HepG2 (cell line): ENCODE results near the gene MYO5B. TPM values are rescaled to one million over a fixed set of nuclear protein-coding genes. Genes with fewer than 3 reads are reported as not detected.
A peak's percentile ranks its signal among the peaks of the same experiment; 100 is the strongest.

Source experiments
- AGO2 ChIP-seq: fragments of 200-400 bp; formaldehyde crosslinking; optimal IDR thresholded peaks from 2 replicates; pipeline ENCODE3; 2017; ENCODE audit warnings: mild to moderate bottlenecking, low read depth, low read length, moderate library complexity
- AKAP8 ChIP-seq: sonication (generic); formaldehyde crosslinking; IDR thresholded peaks from 2 replicates; pipeline ENCODE4 v1.5.1; 2020; ENCODE audit warnings: mild to moderate bottlenecking, missing genetic modification reagents
- ARNT ChIP-seq: fragments of 450-650 bp; IDR thresholded peaks from 2 replicates; pipeline ENCODE4 v1.6.1; 2017
- ESRRA ChIP-seq: sonication (generic); formaldehyde crosslinking; IDR thresholded peaks from 2 replicates; pipeline ENCODE4 v1.5.1; 2020; ENCODE audit warnings: mild to moderate bottlenecking, low read depth, missing genetic modification reagents
- FOXP4 ChIP-seq: sonication (generic); formaldehyde crosslinking; IDR thresholded peaks from 2 replicates; pipeline ENCODE4 v1.4.0; 2020; ENCODE audit warnings: missing genetic modification reagents
- GATAD1 ChIP-seq: IDR thresholded peaks from 2 replicates; pipeline ENCODE4 v1.6.1; 2016; ENCODE audit warnings: missing genetic modification reagents, missing compliant biosample characterization
- HIC2 ChIP-seq: sonication (generic); formaldehyde crosslinking; IDR thresholded peaks from 2 replicates; pipeline ENCODE4 v1.9.0; 2022; ENCODE audit warnings: low read depth, missing genetic modification reagents
- JDP2 ChIP-seq: sonication (generic); formaldehyde crosslinking; IDR thresholded peaks from 2 replicates; pipeline ENCODE4 v1.8.1; 2022; ENCODE audit warnings: missing genetic modification reagents, borderline replicate concordance
- MAFF ChIP-seq: IDR thresholded peaks from 2 replicates; pipeline ENCODE4 v1.6.1; 2011; ENCODE audit warnings: low read depth, low read length, improper control_type of control experiment
- MLX ChIP-seq: IDR thresholded peaks from 2 replicates; pipeline ENCODE4 v1.6.1; 2016
- NR2F1 ChIP-seq, 2 experiments: fragments of 450-650 bp in 1 of 2; formaldehyde crosslinking in 1 of 2; IDR thresholded peaks; 2 replicates each; pipeline versions ENCODE4 v1.5.0 to v1.6.1; 2016 to 2020; ENCODE audit warnings: mild to moderate bottlenecking in 1 of 2, missing compliant biosample characterization in 1 of 2, missing genetic modification reagents in 1 of 2, moderate library complexity in 1 of 2
- ONECUT2 ChIP-seq: sonication (generic); formaldehyde crosslinking; IDR thresholded peaks from 2 replicates; pipeline ENCODE4 v1.4.0; 2020; ENCODE audit warnings: missing genetic modification reagents
- RFX5 ChIP-seq: IDR thresholded peaks from 2 replicates; pipeline ENCODE4 v1.6.1; 2011; ENCODE audit warnings: low read depth, low read length, improper control_type of control experiment
- SALL2 ChIP-seq: sonication (generic); formaldehyde crosslinking; IDR thresholded peaks from 2 replicates; pipeline ENCODE4 v1.8.1; 2023; ENCODE audit warnings: mild to moderate bottlenecking, missing genetic modification reagents, inconsistent platforms
- TCF12 ChIP-seq, 2 experiments: fragments of 450-650 bp in 1 of 2; sonication (generic) in 1 of 2; formaldehyde crosslinking in 1 of 2; IDR thresholded peaks; 2 replicates each; pipeline versions ENCODE4 v1.6.1 to v1.8.0; 2017 to 2022; ENCODE audit warnings: antibody characterized with exemption in 1 of 2, mild to moderate bottlenecking in 1 of 2, missing genetic modification reagents in 1 of 2, moderate library complexity in 1 of 2
- THRA ChIP-seq: sonication (generic); formaldehyde crosslinking; IDR thresholded peaks from 2 replicates; pipeline ENCODE4 v1.4.0; 2020; ENCODE audit warnings: missing genetic modification reagents, borderline replicate concordance
- ZFP1 ChIP-seq: IDR thresholded peaks from 2 replicates; pipeline ENCODE4 v1.6.1; 2016
- ZNF124 ChIP-seq: sonication (generic); formaldehyde crosslinking; IDR thresholded peaks from 2 replicates; pipeline ENCODE4 v1.4.0; 2020; ENCODE audit warnings: missing genetic modification reagents
- ZNF263 ChIP-seq: sonication (generic); formaldehyde crosslinking; IDR thresholded peaks from 2 replicates; pipeline ENCODE4 v1.4.0; 2020; ENCODE audit warnings: missing genetic modification reagents
- ZNF276 ChIP-seq: sonication (generic); formaldehyde crosslinking; IDR thresholded peaks from 2 replicates; pipeline ENCODE4 v1.4.0; 2020; ENCODE audit warnings: mild to moderate bottlenecking, low read depth, missing genetic modification reagents
- ZNF383 ChIP-seq: sonication (generic); formaldehyde crosslinking; IDR thresholded peaks from 2 replicates; pipeline ENCODE4 v1.4.0; 2020; ENCODE audit warnings: missing genetic modification reagents, mild to moderate bottlenecking, borderline replicate concordance
- ZNF430 ChIP-seq: sonication (generic); formaldehyde crosslinking; IDR thresholded peaks from 2 replicates; pipeline ENCODE4 v1.9.0; 2021; ENCODE audit warnings: mild to moderate bottlenecking, missing genetic modification reagents
- polyA plus RNA-seq, 8 experiments: library from polyadenylated mRNA; depleted of rRNA in 3 of 8; stranded (reverse) in 7 of 8; unstranded in 1 of 8; fragments of >200 nt; fragmentation: Illumina TruSeq in 4 of 8; extraction: Trizol in 4 of 8; gene quantifications; 2 replicates each; pipeline versions ENCODE4 v1.2.1 to v1.2.3, GENCODE V29; 2011 to 2016; ENCODE audit warnings: low read depth in 4 of 8, missing spikeins in 1 of 8, mixed read lengths in 1 of 8; ENCODE audit not compliant: insufficient read depth in 1 of 8
- total RNA-seq, 5 experiments: library from RNA; depleted of rRNA; stranded (reverse); fragments of >200 nt; fragmentation: Illumina TruSeq; extraction: Trizol; gene quantifications; 2 replicates each; pipeline ENCODE4 v1.2.3, GENCODE V29; 2016; ENCODE audit warnings: low read depth in 1 of 5

MYO5B gene
- total and polyA plus RNA-seq, 2 of the 13 experiments (the other 11 are each of a cell fraction or from before 2014, with no cell fraction given), result 13.1 to 24.0 TPM

- peak; percentile 58 for TF ChIP-seq AGO2
- TF ChIP-seq MLX (CRISPR knock-in tag), result no peak
- no peak for TF ChIP-seq ARNT
- no peak for TF ChIP-seq RFX5
- no peak for TF ChIP-seq AKAP8
- TF ChIP-seq FOXP4, result 0 out of 2 replicates have a peak, but pooled peaks have one; percentile 5
- TF ChIP-seq NR2F1 (CRISPR knock-in tag; IDR thresholded peaks at IDR 0.05), result 0 out of 4 replicates have a peak, but pooled peaks of 1 of the 2 experiments have one; percentile 40
- 0 out of 2 replicates have a peak, but pooled peaks have one; percentile 38 for TF ChIP-seq THRA (CRISPR knock-in tag)
- no peak for TF ChIP-seq ZNF383 (CRISPR knock-in tag)
- TF ChIP-seq MAFF, result no peak
- TF ChIP-seq JDP2 (CRISPR knock-in tag), result no peak
- TF ChIP-seq ZFP1 (CRISPR knock-in tag), result no peak
- no peak for TF ChIP-seq ONECUT2
- TF ChIP-seq GATAD1 (CRISPR knock-in tag), result no peak
- no peak for TF ChIP-seq HIC2
- no peak for TF ChIP-seq ZNF276 (CRISPR knock-in tag)
- TF ChIP-seq TCF12 (IDR thresholded peaks at IDR 0.05), result no peak
- TF ChIP-seq TCF12 (CRISPR knock-in tag; IDR thresholded peaks at IDR 0.05), result no peak
- TF ChIP-seq ZNF263 (CRISPR knock-in tag), result no peak; the same call in 1 of the 2 replicates
- no peak for TF ChIP-seq SALL2 (CRISPR knock-in tag)
- no peak for TF ChIP-seq ZNF430
- TF ChIP-seq ESRRA (CRISPR knock-in tag), result peak; percentile 61
- TF ChIP-seq ZNF124 (CRISPR knock-in tag), result no peak
Observed at GRCh38 chr18:49813069-49813318, 382.0 kb downstream of the MYO5B start (continued).
